GM18519 (cell line): Measurements from ENCODE around the gene IL1RAPL2.
"Not testable (repeated sequence)": the region's sequence is repeated elsewhere in the genome, so short reads cannot be mapped to it uniquely, and the experiment has no call there.

Experiments
- ATAC-seq: cut with Tn5 transposase; IDR thresholded peaks from one replicate; pipeline ENCODE4 v1.9.1; 2021; ENCODE audit warnings: mild to moderate bottlenecking, moderate library complexity; ENCODE audit not compliant: unreplicated experiment, low FRiP score

The IL1RAPL2 gene

GRCh38 chrX:105653891-105654290, 1087.9 kb downstream of the IL1RAPL2 start:
- no peak for ATAC-seq

GRCh38 chrX:105658136-105658535, 1092.1 kb downstream of the IL1RAPL2 start:
- no peak for ATAC-seq

- no peak for ATAC-seq
These were observed 1096.2 kb downstream of the IL1RAPL2 start for GRCh38 chrX:105662248-105662647.

- no peak for ATAC-seq
These were observed 1098.2 kb downstream of the IL1RAPL2 start for GRCh38 chrX:105664243-105664642.

GRCh38 chrX:105684288-105684687, 1118.3 kb downstream of the IL1RAPL2 start:
- not testable (repeated sequence) for ATAC-seq

- ATAC-seq = no peak
These were observed 1128.8 kb downstream of the IL1RAPL2 start for GRCh38 chrX:105694839-105695238.

- no peak for ATAC-seq
These were observed 1129.5 kb downstream of the IL1RAPL2 start for GRCh38 chrX:105695451-105695850.

- ATAC-seq = no peak
These were observed 1130.9 kb downstream of the IL1RAPL2 start for GRCh38 chrX:105696870-105697269.

GRCh38 chrX:105697984-105698781, 1132.2 kb downstream of the IL1RAPL2 start:
- no peak for ATAC-seq

- ATAC-seq = no peak
These were observed 1134.3 kb downstream of the IL1RAPL2 start for GRCh38 chrX:105700331-105700730.

- ATAC-seq = no peak
These were observed 1135.5 kb downstream of the IL1RAPL2 start for GRCh38 chrX:105701310-105702052.

- ATAC-seq = no peak
These were observed 1137.9 kb downstream of the IL1RAPL2 start for GRCh38 chrX:105703876-105704275.

- no peak for ATAC-seq
These were observed 1140.0 kb downstream of the IL1RAPL2 start for GRCh38 chrX:105706041-105706440.

- no peak for ATAC-seq
These were observed 1145.8 kb downstream of the IL1RAPL2 start for GRCh38 chrX:105711805-105712204.

- ATAC-seq = no peak
These were observed 1149.7 kb downstream of the IL1RAPL2 start for GRCh38 chrX:105715746-105716145.

GRCh38 chrX:105723966-105724735, 1158.2 kb downstream of the IL1RAPL2 start:
- ATAC-seq = no peak

- ATAC-seq = no peak
These were observed 1159.2 kb downstream of the IL1RAPL2 start for GRCh38 chrX:105725228-105725627.

- ATAC-seq = no peak
These were observed 1172.2 kb downstream of the IL1RAPL2 start for GRCh38 chrX:105738162-105738561.

- ATAC-seq = no peak
These were observed 1178.3 kb downstream of the IL1RAPL2 start for GRCh38 chrX:105744291-105744690.

- ATAC-seq = no peak
These were observed 1178.9 kb downstream of the IL1RAPL2 start for GRCh38 chrX:105744946-105745345.

- ATAC-seq = no peak
These were observed 1179.9 kb downstream of the IL1RAPL2 start for GRCh38 chrX:105745863-105746262.
